HepG2 (cell line): ENCODE data around the gene SIAH3.

Source experiments
- BRD4 ChIP-seq: sonication (generic); formaldehyde crosslinking; IDR thresholded peaks from 2 replicates; pipeline ENCODE4 v1.4.0; 2020; ENCODE audit warnings: missing genetic modification reagents
- CBX2 ChIP-seq, 2 experiments: fragments of 200-600 bp in 1 of 2; sonication (generic); formaldehyde crosslinking in 1 of 2; IDR thresholded peaks; 2 replicates each; pipeline versions ENCODE4 v1.7.0 to v1.8.1; 2018 to 2022; ENCODE audit warnings: low read depth in 2 of 2, low read length in 1 of 2, mild to moderate bottlenecking in 1 of 2, missing genetic modification reagents in 1 of 2
- CTCF ChIP-seq: sonication (generic); formaldehyde crosslinking; IDR thresholded peaks from 2 replicates; pipeline ENCODE4 v1.5.0; 2020; ENCODE audit warnings: mild to moderate bottlenecking, missing genetic modification reagents, moderate library complexity
- RAD21 ChIP-seq: fragments of 450-650 bp; formaldehyde crosslinking; IDR thresholded peaks from 2 replicates; pipeline ENCODE4 v1.5.0; 2020; ENCODE audit warnings: mild to moderate bottlenecking
- TF ChIP-seq, protein P1 (sequence below): sonication (generic); formaldehyde crosslinking; IDR thresholded peaks from 2 replicates; pipeline ENCODE4; 2020; ENCODE audit warnings: missing genetic modification reagents, mild to moderate bottlenecking, borderline replicate concordance
- TF ChIP-seq, protein P2 (sequence below): sonication (generic); formaldehyde crosslinking; IDR thresholded peaks from 2 replicates; pipeline ENCODE4 v1.4.0; 2020; ENCODE audit warnings: missing genetic modification reagents
- TF ChIP-seq, protein P3 (sequence below): sonication (generic); formaldehyde crosslinking; IDR thresholded peaks from 2 replicates; pipeline ENCODE4 v1.4.0; 2020; ENCODE audit warnings: missing genetic modification reagents, borderline replicate concordance

DNA sequence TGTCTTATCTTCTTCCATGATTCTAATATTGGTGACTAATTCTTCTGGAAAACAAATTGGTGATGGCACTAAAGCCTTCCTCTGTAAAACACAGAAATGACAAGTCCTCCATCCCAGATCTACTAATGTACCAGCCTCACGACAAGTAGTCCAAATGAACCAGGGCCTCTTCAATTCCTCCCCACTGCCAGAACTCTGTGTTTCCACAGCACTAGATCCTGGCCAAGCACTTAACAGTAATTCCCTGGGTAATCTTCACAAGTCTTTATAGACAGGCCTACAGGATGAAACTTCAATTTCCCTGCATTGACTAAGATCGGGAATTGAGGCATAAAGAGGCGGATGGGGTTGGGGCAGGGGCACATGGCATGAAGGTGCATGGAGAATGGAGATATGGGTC lies 52.7 kb downstream of the SIAH3 start:
- TF ChIP-seq CTCF (CRISPR knock-in tag) (no peak), BRD4 (CRISPR knock-in tag) (no peak), RAD21 (no peak), CBX2 (IDR thresholded peaks at IDR 0.05; ENCODE audit: low read depth, low read length) (no peak), CBX2 (CRISPR knock-in tag; IDR thresholded peaks at IDR 0.05; ENCODE audit: low read depth) (no peak)
- TF ChIP-seq, protein P1, sequence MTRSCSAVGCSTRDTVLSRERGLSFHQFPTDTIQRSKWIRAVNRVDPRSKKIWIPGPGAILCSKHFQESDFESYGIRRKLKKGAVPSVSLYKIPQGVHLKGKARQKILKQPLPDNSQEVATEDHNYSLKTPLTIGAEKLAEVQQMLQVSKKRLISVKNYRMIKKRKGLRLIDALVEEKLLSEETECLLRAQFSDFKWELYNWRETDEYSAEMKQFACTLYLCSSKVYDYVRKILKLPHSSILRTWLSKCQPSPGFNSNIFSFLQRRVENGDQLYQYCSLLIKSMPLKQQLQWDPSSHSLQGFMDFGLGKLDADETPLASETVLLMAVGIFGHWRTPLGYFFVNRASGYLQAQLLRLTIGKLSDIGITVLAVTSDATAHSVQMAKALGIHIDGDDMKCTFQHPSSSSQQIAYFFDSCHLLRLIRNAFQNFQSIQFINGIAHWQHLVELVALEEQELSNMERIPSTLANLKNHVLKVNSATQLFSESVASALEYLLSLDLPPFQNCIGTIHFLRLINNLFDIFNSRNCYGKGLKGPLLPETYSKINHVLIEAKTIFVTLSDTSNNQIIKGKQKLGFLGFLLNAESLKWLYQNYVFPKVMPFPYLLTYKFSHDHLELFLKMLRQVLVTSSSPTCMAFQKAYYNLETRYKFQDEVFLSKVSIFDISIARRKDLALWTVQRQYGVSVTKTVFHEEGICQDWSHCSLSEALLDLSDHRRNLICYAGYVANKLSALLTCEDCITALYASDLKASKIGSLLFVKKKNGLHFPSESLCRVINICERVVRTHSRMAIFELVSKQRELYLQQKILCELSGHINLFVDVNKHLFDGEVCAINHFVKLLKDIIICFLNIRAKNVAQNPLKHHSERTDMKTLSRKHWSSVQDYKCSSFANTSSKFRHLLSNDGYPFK (CRISPR knock-in tag): no peak
- TF ChIP-seq, protein P2, sequence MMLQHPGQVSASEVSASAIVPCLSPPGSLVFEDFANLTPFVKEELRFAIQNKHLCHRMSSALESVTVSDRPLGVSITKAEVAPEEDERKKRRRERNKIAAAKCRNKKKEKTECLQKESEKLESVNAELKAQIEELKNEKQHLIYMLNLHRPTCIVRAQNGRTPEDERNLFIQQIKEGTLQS (CRISPR knock-in tag): no peak
- TF ChIP-seq, protein P3, sequence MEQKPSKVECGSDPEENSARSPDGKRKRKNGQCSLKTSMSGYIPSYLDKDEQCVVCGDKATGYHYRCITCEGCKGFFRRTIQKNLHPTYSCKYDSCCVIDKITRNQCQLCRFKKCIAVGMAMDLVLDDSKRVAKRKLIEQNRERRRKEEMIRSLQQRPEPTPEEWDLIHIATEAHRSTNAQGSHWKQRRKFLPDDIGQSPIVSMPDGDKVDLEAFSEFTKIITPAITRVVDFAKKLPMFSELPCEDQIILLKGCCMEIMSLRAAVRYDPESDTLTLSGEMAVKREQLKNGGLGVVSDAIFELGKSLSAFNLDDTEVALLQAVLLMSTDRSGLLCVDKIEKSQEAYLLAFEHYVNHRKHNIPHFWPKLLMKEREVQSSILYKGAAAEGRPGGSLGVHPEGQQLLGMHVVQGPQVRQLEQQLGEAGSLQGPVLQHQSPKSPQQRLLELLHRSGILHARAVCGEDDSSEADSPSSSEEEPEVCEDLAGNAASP (CRISPR knock-in tag): no peak
